HepG2 (cell line): ENCODE measurements around the gene MMP19. TPM values are rescaled to one million over a fixed set of nuclear protein-coding genes. Genes with fewer than 3 reads are reported as not detected.
A peak's percentile ranks its signal among the peaks of the same experiment; 100 is the strongest.

ENCODE experiments used
- EED ChIP-seq: sonication (generic); formaldehyde crosslinking; IDR thresholded peaks from 2 replicates; pipeline ENCODE4 v1.5.0; 2020; ENCODE audit warnings: mild to moderate bottlenecking, missing genetic modification reagents
- IKZF1 ChIP-seq: fragments of 450-650 bp; IDR thresholded peaks from 2 replicates; pipeline ENCODE4 v1.7.1; 2016
- NONO ChIP-seq, 2 experiments: fragments of 450-650 bp in 1 of 2; sonication (generic) in 1 of 2; formaldehyde crosslinking in 1 of 2; IDR thresholded peaks in 1 of 2; conservative IDR thresholded peaks in 1 of 2; 2 replicates each; pipeline versions ENCODE4 v1.6.1 to v1.8.0; 2017 to 2022; ENCODE audit warnings: mild to moderate bottlenecking in 1 of 2, missing genetic modification reagents in 1 of 2, moderate library complexity in 1 of 2
- SIN3B ChIP-seq: fragments of 150-350 bp; IDR thresholded peaks from 2 replicates; pipeline ENCODE4 v1.6.1; 2014; ENCODE audit warnings: low read length
- ZNF160 ChIP-seq: sonication (generic); formaldehyde crosslinking; IDR thresholded peaks from 2 replicates; pipeline ENCODE4 v1.8.0; 2022; ENCODE audit warnings: mild to moderate bottlenecking, inconsistent platforms, missing genetic modification reagents
- ZNF274 ChIP-seq: sonication (generic); formaldehyde crosslinking; IDR thresholded peaks from 2 replicates; pipeline ENCODE4 v1.5.1; 2020; ENCODE audit warnings: mild to moderate bottlenecking, missing genetic modification reagents
- ZNF775 ChIP-seq: sonication (generic); formaldehyde crosslinking; IDR thresholded peaks from 2 replicates; pipeline ENCODE4 v1.4.0; 2020; ENCODE audit warnings: missing genetic modification reagents, mild to moderate bottlenecking, moderate library complexity, borderline replicate concordance
- polyA plus RNA-seq, 8 experiments: library from polyadenylated mRNA; depleted of rRNA in 3 of 8; stranded (reverse) in 7 of 8; unstranded in 1 of 8; fragments of >200 nt; fragmentation: Illumina TruSeq in 4 of 8; extraction: Trizol in 4 of 8; gene quantifications; 2 replicates each; pipeline versions ENCODE4 v1.2.1 to v1.2.3, GENCODE V29; 2011 to 2016; ENCODE audit warnings: low read depth in 4 of 8, missing spikeins in 1 of 8, mixed read lengths in 1 of 8; ENCODE audit not compliant: insufficient read depth in 1 of 8
- total RNA-seq, 5 experiments: library from RNA; depleted of rRNA; stranded (reverse); fragments of >200 nt; fragmentation: Illumina TruSeq; extraction: Trizol; gene quantifications; 2 replicates each; pipeline ENCODE4 v1.2.3, GENCODE V29; 2016; ENCODE audit warnings: low read depth in 1 of 5
- TF ChIP-seq, protein P1 (sequence below): sonication (generic); formaldehyde crosslinking; IDR thresholded peaks from 2 replicates; pipeline ENCODE4 v1.5.0; 2020; ENCODE audit warnings: mild to moderate bottlenecking, missing genetic modification reagents, borderline replicate concordance
- TF ChIP-seq, protein P2 (sequence below): sonication (generic); formaldehyde crosslinking; IDR thresholded peaks from 2 replicates; pipeline ENCODE4 v1.4.0; 2020; ENCODE audit warnings: mild to moderate bottlenecking, missing genetic modification reagents
- TF ChIP-seq, protein P3 (sequence below): sonication (generic); formaldehyde crosslinking; IDR thresholded peaks from 2 replicates; pipeline ENCODE4 v1.4.0; 2020; ENCODE audit warnings: missing genetic modification reagents, borderline replicate concordance

The MMP19 gene
- total and polyA plus RNA-seq, 2 of the 13 experiments (the other 11 are each of a cell fraction or from before 2014, with no cell fraction given): 0.07 to 0.08 TPM

DNA sequence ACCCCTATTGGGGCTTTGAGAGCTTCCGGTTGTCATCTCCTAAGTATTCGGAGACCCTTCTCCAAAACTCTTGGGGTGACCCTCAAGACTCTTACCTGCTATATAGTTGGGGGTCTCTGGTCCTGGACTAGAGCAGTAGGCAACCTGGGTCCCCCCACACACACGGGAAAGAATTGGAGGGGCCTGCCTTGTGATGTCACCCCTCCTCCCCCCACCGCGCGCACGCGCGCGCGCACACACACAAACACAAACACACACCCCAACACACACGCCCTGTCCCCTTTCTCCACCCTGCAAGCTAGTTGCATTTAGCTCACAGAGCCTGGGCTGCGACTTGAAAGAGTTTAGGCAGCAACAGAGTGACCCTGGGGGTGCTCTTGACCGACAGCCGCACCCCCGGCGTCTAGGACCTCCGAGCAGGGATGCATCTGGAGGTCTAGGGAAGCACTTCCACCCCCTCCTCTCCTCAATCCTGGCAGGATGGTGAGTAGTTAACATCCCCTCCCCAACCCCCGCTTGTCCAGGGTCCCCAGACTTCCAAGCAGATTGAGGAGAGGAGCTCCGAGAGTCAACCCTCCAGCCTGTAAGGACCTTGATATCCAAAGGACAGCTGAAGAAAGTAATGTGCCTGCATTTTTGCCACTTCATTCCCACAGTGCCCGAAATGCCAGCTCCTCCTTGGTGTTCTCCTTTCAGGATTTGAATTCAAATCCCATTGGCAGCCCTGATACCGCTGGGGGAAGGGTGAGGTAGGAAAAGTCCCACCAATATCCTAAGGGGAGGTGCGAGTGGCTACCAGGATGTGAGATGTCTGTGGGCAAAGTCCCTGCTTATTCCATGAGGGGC, 11.9 kb downstream of the MMP19 start (continued):
- TF ChIP-seq, protein P1, sequence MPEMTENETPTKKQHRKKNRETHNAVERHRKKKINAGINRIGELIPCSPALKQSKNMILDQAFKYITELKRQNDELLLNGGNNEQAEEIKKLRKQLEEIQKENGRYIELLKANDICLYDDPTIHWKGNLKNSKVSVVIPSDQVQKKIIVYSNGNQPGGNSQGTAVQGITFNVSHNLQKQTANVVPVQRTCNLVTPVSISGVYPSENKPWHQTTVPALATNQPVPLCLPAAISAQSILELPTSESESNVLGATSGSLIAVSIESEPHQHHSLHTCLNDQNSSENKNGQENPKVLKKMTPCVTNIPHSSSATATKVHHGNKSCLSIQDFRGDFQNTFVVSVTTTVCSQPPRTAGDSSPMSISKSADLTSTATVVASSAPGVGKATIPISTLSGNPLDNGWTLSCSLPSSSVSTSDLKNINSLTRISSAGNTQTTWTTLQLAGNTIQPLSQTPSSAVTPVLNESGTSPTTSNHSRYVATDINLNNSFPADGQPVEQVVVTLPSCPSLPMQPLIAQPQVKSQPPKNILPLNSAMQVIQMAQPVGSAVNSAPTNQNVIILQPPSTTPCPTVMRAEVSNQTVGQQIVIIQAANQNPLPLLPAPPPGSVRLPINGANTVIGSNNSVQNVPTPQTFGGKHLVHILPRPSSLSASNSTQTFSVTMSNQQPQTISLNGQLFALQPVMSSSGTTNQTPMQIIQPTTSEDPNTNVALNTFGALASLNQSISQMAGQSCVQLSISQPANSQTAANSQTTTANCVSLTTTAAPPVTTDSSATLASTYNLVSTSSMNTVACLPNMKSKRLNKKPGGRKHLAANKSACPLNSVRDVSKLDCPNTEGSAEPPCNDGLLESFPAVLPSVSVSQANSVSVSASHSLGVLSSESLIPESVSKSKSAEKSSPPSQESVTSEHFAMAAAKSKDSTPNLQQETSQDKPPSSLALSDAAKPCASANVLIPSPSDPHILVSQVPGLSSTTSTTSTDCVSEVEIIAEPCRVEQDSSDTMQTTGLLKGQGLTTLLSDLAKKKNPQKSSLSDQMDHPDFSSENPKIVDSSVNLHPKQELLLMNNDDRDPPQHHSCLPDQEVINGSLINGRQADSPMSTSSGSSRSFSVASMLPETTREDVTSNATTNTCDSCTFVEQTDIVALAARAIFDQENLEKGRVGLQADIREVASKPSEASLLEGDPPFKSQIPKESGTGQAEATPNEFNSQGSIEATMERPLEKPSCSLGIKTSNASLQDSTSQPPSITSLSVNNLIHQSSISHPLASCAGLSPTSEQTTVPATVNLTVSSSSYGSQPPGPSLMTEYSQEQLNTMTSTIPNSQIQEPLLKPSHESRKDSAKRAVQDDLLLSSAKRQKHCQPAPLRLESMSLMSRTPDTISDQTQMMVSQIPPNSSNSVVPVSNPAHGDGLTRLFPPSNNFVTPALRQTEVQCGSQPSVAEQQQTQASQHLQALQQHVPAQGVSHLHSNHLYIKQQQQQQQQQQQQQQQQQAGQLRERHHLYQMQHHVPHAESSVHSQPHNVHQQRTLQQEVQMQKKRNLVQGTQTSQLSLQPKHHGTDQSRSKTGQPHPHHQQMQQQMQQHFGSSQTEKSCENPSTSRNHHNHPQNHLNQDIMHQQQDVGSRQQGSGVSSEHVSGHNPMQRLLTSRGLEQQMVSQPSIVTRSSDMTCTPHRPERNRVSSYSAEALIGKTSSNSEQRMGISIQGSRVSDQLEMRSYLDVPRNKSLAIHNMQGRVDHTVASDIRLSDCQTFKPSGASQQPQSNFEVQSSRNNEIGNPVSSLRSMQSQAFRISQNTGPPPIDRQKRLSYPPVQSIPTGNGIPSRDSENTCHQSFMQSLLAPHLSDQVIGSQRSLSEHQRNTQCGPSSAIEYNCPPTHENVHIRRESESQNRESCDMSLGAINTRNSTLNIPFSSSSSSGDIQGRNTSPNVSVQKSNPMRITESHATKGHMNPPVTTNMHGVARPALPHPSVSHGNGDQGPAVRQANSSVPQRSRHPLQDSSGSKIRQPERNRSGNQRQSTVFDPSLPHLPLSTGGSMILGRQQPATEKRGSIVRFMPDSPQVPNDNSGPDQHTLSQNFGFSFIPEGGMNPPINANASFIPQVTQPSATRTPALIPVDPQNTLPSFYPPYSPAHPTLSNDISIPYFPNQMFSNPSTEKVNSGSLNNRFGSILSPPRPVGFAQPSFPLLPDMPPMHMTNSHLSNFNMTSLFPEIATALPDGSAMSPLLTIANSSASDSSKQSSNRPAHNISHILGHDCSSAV (CRISPR knock-in tag): no peak
- TF ChIP-seq ZNF160 (CRISPR knock-in tag): no peak
- TF ChIP-seq, protein P2, sequence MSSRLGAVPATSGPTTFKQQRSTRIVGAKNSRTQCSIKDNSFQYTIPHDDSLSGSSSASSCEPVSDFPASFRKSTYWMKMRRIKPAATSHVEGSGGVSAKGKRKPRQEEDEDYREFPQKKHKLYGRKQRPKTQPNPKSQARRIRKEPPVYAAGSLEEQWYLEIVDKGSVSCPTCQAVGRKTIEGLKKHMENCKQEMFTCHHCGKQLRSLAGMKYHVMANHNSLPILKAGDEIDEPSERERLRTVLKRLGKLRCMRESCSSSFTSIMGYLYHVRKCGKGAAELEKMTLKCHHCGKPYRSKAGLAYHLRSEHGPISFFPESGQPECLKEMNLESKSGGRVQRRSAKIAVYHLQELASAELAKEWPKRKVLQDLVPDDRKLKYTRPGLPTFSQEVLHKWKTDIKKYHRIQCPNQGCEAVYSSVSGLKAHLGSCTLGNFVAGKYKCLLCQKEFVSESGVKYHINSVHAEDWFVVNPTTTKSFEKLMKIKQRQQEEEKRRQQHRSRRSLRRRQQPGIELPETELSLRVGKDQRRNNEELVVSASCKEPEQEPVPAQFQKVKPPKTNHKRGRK (CRISPR knock-in tag): no peak
- TF ChIP-seq ZNF775 (CRISPR knock-in tag): no peak
- no peak for TF ChIP-seq SIN3B
- TF ChIP-seq IKZF1: no peak
- TF ChIP-seq EED (CRISPR knock-in tag): no peak
- no peak for TF ChIP-seq ZNF274 (CRISPR knock-in tag)
- TF ChIP-seq NONO (IDR thresholded peaks at IDR 0.05): no peak
- TF ChIP-seq NONO (CRISPR knock-in tag; conservative IDR thresholded peaks at IDR 0.05): peak; percentile 56; the same call in 1 of the 2 replicates
- TF ChIP-seq, protein P3, sequence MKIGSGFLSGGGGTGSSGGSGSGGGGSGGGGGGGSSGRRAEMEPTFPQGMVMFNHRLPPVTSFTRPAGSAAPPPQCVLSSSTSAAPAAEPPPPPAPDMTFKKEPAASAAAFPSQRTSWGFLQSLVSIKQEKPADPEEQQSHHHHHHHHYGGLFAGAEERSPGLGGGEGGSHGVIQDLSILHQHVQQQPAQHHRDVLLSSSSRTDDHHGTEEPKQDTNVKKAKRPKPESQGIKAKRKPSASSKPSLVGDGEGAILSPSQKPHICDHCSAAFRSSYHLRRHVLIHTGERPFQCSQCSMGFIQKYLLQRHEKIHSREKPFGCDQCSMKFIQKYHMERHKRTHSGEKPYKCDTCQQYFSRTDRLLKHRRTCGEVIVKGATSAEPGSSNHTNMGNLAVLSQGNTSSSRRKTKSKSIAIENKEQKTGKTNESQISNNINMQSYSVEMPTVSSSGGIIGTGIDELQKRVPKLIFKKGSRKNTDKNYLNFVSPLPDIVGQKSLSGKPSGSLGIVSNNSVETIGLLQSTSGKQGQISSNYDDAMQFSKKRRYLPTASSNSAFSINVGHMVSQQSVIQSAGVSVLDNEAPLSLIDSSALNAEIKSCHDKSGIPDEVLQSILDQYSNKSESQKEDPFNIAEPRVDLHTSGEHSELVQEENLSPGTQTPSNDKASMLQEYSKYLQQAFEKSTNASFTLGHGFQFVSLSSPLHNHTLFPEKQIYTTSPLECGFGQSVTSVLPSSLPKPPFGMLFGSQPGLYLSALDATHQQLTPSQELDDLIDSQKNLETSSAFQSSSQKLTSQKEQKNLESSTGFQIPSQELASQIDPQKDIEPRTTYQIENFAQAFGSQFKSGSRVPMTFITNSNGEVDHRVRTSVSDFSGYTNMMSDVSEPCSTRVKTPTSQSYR (CRISPR knock-in tag): peak; percentile 79; the same call in 1 of the 2 replicates
